HG02884 (cell line): ENCODE measurements around the gene NRGN.
A peak's percentile ranks its signal among the peaks of the same experiment; 100 is the strongest.
"Not testable (repeated sequence)": the region's sequence is repeated elsewhere in the genome, so short reads cannot be mapped to it uniquely, and the experiment has no call there.

Experiments used
- ATAC-seq: cut with Tn5 transposase; IDR thresholded peaks from one replicate; pipeline ENCODE4 v1.9.1; 2021; ENCODE audit warnings: mild to moderate bottlenecking, moderate library complexity; ENCODE audit not compliant: unreplicated experiment

Gene NRGN

GRCh38 chr11:124756033-124756752 lies 16.5 kb downstream of the NRGN start:
- no peak for ATAC-seq

GRCh38 chr11:124756753-124757227 lies 17.0 kb downstream of the NRGN start:
- no peak for ATAC-seq

GRCh38 chr11:124757320-124757719 lies 17.6 kb downstream of the NRGN start:
- ATAC-seq: no peak

GRCh38 chr11:124758355-124759265 lies 18.9 kb downstream of the NRGN start:
- ATAC-seq: peak; percentile 55

- no peak for ATAC-seq
Measured at GRCh38 chr11:124759266-124760204, 19.8 kb downstream of the NRGN start.

- no peak for ATAC-seq
Measured at GRCh38 chr11:124760205-124760652, 20.5 kb downstream of the NRGN start.

GRCh38 chr11:124760806-124761205 lies 21.1 kb downstream of the NRGN start:
- no peak for ATAC-seq

- ATAC-seq: peak; percentile 2
Measured at GRCh38 chr11:124761301-124762104, 21.8 kb downstream of the NRGN start.

GRCh38 chr11:124762105-124762623 lies 22.4 kb downstream of the NRGN start, which contains the start of gene ESAM:
TSS of gene ESAM (minus strand) at chr11:124762290. CDS start at chr11:124762154, 136 bp downstream.
- peak; percentile 46 for ATAC-seq

- peak; percentile 6 for ATAC-seq
Measured at GRCh38 chr11:124762624-124763155, 22.9 kb downstream of the NRGN start.

- peak; percentile 28 for ATAC-seq
Measured at GRCh38 chr11:124763156-124763947, 23.6 kb downstream of the NRGN start.

- no peak for ATAC-seq
Measured at GRCh38 chr11:124766156-124766555, 26.4 kb downstream of the NRGN start.

- no peak for ATAC-seq
Measured at GRCh38 chr11:124768914-124769313, 29.2 kb downstream of the NRGN start.

GRCh38 chr11:124769806-124770774 lies 30.3 kb downstream of the NRGN start:
- ATAC-seq: no peak

- not testable (repeated sequence) for ATAC-seq
Measured at GRCh38 chr11:124770959-124771358, 31.2 kb downstream of the NRGN start.

- ATAC-seq: no peak
Measured at GRCh38 chr11:124776865-124777645, 37.3 kb downstream of the NRGN start.
